Right lobe of liver (tissue), 4 donors: ENCODE measurements around the gene ZNF598.

Source experiments
- CTCF ChIP-seq, 4 donors: fragments of 200-600 bp in 3 of 4; fragments of 450-650 bp in 1 of 4; IDR thresholded peaks; one replicate each; pipeline versions ENCODE4 v1.5.1 to v1.8.0; 2016 to 2022; ENCODE audit warnings: antibody characterized with exemption in 4 of 4, mild to moderate bottlenecking in 2 of 4
- POLR2A ChIP-seq: fragments of 450-650 bp; IDR thresholded peaks from one replicate; pipeline ENCODE4 v1.6.1; 2017; ENCODE audit warnings: antibody characterized with exemption, mild to moderate bottlenecking
- donor health status: DM: no; HTN: no; CAD: no.
- donor health status: DM: no; HTN: no; CAD: no.
- donor health status: DM: no; HTN: yes; CAD: no.

GRCh38 chr16:2001456-2002355 lies 7.9 kb downstream of the ZNF598 start:
- TF ChIP-seq CTCF (IDR thresholded peaks at IDR 0.05) (no peak), POLR2A (no peak)
